Fibroblast of skin of left quadriceps (primary cell): ENCODE data around the gene CASP8AP2.
"Not testable (repeated sequence)": the region's sequence is repeated elsewhere in the genome, so short reads cannot be mapped to it uniquely, and the experiment has no call there.

Experiments
- DNase-seq, 2 experiments: peaks; one replicate each; pipeline ENCODE4 v3.0.0-alpha.2; 2013; ENCODE audit warnings: low read depth in 2 of 2

The CASP8AP2 gene

DNA sequence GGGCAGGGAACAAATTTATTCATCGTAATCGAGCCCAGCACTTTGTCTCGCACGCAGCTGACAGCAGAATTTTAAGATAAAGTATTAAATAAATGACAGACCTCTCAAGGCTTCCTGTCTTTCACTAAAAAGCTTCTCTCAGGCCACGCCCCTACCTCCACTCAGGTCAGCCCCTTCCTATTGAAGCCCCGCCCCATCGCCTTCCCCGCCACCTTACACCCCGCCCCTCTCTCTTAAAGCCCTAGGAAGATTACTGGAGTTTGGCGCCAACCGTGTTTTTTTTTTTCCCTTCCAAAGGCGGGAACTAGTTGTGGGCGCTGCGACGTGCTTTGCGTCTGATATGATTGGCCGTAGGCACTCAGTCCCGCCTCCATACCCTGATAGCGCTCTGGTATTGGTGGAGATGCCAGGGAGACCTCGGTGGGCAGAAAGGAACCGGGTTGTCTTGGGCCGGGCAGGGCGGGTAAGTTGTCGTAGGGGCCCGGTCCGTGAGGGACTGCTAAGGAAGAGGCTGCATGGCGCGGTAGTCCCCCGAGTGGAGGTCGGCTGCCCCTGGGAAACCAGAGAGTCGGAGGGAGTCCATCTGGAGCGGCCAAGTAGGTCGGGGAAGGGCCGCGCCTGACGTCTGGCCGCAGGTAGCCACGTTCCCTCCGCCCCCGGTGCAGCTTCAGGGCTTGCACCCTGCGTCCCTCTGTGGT is at the start of gene CASP8AP2:
CASP8AP2 (plus strand) TSS at position 409 of the 698 bp plus-strand sequence.
- DNase-seq: peak; percentile 98

DNA sequence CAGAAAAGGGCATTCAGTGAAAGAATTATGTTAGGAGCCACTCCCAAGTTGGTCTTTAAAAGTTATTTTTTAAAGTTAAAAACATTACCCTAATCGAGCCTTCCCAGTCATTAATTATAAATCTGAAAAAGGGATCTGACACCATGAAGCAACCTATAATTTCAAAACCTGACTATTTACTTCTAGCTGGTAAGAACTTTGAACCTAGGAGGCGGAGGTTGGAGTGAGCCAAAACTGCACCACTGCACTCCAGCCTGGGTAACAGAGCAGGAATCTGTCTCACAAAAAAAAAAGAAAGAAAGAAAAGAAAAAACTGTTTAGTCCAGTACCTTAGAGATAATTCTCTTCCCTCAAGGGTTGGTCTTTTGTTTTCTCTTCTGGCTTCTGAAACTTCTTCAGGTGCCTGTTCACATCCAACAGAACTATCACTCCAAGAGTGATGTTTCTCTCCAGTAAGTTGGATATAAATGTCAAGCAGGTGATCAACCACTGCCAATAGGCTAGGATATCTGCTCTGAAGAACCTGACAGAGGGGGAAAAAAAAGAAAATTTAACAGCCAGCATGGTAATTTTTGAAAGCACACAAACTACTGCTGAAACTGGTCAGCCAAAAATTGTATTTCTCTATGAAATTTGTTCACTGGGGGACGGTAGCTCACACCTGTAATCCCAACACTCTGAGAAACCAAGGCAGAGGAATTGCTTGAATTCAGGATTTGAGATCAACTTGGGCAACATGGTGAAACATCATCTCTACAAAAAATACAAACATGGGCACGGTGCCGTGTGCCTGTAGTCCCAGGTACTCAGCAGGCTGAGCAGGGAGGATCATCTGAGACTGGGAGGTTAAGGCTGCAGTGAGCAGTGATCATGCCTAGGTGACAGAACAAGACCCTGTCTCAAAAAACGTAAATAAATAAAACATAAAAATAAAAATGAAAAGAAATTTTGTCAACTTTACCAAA is 48.3 kb upstream of the CASP8AP2 start:
- no peak for DNase-seq

DNA sequence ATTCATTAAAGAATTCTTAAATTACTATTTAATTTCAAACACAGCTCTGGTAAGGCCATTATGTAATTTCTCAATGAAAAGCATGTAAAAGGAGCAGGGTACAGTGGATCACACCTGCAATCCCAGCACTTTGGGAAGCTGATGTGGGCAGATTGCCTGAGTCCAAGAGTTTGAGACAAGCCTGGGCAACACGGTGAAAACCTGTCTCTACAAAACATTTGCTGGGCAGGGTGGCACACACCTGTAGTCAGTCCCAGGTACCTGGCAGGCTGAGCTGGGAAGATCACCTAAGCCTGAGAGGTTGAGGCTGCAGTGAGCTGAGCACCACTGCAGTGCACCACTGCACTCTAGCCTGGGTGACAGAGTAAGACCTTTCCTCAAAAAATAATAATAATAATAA is 47.5 kb upstream of the CASP8AP2 start:
- DNase-seq: no peak

DNA sequence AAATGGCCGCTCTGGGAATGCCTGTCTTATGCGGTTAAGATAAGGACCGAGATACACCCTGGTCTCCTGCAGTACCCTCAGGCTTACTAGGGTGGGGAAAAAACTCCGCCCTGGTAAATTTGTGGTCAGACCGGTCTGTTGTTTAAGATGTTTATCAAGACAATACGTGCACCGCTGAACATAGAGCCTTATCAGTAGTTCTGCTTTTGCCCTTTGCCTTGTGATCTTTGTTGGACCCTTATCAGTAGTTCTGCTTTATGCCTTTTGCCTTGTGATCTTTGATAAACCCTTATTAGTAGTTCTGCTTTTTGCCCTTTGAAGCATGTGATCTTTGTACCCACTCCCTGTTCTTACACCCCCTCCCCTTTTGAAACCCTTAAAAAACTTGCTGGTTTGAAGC is 46.4 kb upstream of the CASP8AP2 start:
- not testable (repeated sequence) for DNase-seq

DNA sequence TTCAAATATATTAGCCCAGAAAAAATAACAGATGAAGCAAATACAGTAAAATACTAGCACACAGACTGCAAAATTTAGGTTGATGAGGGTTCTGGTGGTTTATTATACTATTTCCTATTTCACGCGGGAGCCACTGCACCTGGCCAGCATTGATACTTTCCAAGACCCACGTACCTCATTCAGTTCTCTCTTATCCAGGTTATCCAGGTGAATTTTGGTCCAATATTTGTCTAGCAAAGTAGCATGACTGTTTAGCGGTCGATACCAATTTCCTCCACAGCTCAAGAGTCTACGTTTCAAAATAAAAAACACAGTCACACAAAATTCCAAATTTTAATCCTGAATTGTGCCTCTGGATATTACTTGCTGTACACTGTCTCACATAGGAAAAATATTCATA is 44.8 kb upstream of the CASP8AP2 start:
- DNase-seq: no peak

GRCh38 chr6:89786970-89787369 is 42.7 kb upstream of the CASP8AP2 start:
- no peak for DNase-seq

DNA sequence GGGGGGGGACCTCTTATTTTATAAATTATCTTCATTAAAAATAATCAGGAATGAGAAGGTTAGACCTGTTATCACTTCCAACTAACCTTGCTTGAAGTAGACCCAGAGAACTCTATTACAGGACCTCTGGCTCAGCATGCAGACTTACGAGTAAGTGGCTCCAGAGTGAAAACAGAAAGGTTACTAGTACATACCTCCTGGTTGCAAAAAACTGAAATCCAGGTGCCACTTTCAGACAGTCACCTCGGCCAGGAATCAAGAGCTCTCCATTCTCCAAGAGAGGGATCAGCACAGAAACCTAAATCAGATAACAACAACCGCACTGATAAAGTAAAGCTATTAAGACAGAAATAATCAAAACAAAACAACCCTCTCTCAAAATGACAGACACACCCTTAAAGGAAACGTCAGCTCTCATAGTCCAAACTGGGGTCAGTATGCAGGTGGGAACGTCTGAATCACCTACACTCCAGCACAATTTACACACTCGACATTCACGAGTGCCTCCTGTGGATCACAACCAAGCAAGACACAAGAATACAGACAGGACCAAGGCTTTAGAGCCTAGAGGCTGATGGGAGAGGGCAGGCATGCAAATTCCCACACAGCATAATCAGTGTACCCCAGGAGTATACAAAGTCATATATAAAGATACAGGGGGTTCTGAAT is 41.9 kb upstream of the CASP8AP2 start:
- DNase-seq: no peak

DNA sequence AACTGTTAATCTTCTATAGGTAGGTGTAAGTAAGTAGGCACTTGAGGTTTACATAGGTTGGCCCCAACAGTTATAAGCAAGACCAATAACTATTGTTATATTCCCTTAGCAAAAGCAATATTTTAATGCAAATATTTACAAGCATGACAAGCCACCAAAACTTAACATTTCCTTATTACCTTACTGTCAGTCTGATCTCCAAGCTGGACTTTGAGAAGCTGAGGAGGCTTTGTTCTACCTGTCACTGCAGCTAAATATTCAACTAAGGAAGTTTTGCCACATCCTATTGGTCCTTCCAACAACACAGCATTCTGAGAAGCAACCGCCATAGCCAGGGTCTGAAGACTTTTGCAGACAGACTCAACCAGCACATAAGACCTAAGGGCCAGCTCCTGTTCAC is 39.7 kb upstream of the CASP8AP2 start:
- DNase-seq: no peak

DNA sequence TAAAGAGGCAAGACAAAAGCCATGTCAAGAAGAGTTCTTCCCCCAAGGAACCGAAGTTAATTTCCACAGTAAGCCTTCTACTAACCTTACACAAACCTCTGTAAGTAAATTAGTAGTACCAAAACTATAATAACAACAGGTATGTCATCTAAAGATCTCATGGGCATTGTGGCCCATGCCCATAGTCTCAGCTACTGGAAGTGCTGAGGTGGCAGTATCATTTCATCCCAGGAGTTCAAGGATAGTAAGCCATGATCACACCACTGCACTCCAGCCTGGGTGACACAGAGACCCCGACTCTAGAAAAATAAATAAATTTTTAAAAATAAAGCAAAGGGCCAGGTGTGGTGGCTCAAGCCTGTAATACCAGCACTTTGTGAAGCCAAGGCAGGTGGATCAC is 39.3 kb upstream of the CASP8AP2 start:
- DNase-seq: no peak

DNA sequence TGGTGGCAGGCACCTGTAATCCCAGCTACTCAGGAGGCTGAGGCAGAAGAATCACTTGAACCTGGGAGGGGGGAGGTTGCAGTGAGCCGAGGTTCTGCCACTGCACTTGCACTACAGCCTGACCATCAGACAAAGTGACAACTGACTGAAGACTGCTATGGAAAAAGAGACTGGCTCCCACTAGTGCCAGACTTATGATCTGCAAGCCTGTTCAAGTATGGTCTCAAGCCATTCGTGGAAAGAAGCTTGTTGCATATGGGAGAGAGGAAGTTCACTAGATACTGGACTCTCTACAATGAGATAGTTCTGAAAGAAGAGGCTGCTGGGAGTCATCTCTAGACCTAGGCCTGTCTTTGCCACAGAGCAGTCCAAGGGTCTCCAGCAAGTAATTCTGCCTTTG is 36.8 kb upstream of the CASP8AP2 start:
- peak in 1 of 2 experiments; percentile 1 for DNase-seq

DNA sequence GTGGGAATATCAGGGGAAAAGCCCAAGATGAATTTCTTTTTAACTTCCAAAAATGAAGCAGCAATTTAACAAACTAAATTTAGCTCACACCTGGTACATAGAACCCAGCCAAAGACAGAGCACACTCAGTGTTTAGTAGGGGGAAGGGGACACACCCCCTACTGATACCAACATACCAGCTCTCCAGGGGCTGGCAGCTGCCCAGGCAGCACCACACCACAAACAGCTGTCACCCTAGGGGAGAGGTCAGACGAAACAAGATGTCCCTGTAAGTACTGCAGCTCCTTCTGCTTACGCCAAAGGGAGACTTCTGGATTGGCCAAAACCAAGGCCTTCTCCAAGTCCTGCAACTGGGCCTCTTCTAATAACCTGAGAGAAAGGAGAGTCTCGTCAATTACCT is 36.1 kb upstream of the CASP8AP2 start:
- DNase-seq: no peak

DNA sequence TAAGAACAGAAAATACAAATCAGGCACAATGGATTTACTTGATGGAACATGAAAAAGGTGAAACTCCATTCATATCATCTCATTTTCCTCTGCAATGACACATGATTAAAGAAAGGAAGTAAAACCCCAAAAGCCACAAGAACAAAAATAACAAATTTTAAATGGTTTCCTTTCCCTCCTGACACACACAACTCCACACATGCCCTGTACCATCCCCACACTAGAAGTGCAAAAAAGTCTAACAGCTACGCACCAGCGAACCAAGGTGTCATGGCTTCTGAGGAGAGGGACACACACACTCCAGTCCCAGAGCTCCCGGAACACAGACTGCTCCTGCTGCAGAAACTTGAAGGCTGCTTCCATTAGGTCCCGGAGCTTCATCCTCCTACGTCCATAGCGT is 35.4 kb upstream of the CASP8AP2 start:
- no peak for DNase-seq

GRCh38 chr6:89797317-89797716 is 32.4 kb upstream of the CASP8AP2 start:
- peak in 1 of 2 experiments; percentile 10 for DNase-seq

DNA sequence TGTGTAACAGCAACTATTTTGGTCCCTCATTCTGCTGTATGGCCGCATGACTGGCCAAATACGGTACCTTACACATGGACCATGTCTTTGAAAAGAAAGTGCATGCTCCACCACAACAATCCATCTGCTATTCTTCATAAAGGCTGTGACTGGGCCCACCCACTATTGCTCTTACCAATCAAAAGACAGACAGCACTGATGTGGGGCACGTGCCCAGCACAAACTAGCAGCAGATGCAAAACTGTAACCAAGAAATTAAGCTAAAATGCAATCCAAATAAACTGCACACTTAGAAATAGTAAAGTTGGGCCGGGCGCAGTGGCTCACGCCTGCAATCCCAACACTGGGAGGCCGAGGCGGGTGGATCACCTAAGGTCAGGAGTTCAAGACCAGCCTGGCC is 30.6 kb upstream of the CASP8AP2 start:
- DNase-seq: no peak

- no peak for DNase-seq
Measured at GRCh38 chr6:89799756-89800155, 29.9 kb upstream of the CASP8AP2 start.

GRCh38 chr6:89803271-89803670 is 26.4 kb upstream of the CASP8AP2 start:
- no peak for DNase-seq

- DNase-seq: no peak
Measured at GRCh38 chr6:89805814-89806371, 23.8 kb upstream of the CASP8AP2 start.

GRCh38 chr6:89807581-89807980 is 22.1 kb upstream of the CASP8AP2 start:
- no peak for DNase-seq

- not testable (repeated sequence) for DNase-seq
Measured at GRCh38 chr6:89813422-89813821, 16.3 kb upstream of the CASP8AP2 start.

DNA sequence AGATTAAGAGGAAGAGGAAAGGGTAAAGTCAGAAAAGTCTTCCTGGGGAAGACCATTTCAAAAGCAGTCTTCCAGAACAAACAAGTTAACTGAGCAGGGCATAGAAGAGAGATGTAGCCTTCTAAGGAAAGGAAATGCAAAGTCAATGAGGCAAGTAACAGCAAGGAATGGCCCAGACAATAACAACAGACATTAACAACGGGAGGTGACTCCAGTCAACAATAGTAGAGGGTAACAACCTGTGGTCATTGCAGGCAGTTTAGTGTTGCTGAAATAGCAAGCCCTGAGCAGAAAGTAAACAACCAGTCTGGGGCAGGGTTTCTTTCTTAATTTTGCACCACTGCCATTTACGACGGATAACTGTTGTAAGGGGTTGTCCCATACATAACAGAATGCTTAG is 12.2 kb upstream of the CASP8AP2 start:
- no peak for DNase-seq

GRCh38 chr6:89818977-89819335 is 10.7 kb upstream of the CASP8AP2 start:
- DNase-seq: no peak
